ENCODE results near the gene ERFE.

Gene ERFE

DNA sequence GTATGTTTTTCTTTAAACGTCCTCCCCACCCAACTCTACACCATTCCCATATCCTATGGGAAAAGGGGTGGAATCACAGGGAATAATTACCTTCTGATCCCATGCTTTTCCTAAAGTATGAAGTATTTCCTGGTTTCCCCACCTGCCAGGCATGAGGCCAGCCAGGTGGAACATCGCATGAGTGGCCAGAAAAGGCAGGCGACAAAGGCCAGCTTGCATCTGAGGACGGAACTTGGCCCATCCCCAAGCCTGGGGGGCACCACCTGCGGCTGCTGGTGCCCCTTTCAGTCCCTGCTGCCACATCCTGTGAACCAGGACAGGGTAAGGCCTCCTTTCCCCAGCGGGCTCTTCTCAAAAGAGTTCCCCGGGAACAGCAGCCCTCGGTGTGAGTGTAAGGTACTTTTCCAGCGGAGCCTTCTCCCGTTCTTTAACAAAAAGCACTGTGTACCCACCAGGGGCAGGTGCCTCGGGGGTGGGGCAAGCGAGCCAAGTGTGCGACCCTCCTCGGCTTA lies 1.2 kb upstream of the ERFE start:
- DNase-seq, result no peak

DNA sequence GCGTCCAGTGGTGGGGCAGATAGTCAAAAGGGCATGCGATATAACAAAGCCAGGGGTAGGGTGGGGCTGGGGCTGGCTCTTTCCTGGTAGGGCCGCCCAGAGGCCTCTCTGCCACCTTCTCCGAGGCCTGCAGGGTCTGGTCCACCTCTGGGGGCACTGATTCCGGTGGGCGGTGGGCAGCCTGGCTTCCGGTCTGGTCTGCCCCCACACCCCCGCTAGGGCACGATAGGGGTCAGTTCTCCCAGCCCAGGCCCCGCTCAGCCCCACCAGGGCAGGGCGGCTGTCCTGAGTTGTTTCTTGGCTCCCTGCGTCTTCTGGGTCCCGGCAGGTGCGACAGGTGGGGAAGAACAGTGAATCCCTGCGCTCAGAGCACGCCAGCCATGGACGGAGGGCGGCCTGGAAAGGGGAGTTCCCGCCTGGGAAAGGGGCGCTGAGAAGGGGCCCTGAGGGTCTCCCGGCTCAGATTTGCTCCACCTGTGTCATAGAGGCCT lies 707 bp upstream of the ERFE start:
- DNase-seq, result no peak

DNA sequence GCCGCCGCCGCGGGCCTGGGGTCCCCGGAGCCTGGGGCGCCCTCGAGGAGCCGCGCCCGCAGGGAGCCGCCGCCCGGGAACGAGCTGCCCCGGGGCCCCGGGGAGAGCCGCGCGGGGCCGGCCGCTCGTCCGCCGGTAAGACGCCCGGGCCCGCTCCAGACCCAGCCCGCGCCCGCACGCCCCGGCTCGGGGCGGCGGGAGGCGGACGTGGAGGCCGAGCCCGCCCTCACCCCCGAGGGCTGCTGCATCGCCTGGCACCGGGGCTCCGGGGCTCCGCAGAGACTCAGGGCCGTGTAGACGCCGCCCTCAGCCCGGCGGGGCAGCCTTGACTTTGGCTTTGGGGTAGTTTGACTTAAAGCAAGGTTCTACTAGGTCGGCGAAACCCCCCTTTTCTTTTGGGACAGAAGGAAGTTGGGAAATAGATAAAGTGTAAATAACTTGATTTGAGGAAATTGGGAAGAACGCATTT lies 335 bp downstream of the ERFE start:
- DNase-seq, result no peak

DNA sequence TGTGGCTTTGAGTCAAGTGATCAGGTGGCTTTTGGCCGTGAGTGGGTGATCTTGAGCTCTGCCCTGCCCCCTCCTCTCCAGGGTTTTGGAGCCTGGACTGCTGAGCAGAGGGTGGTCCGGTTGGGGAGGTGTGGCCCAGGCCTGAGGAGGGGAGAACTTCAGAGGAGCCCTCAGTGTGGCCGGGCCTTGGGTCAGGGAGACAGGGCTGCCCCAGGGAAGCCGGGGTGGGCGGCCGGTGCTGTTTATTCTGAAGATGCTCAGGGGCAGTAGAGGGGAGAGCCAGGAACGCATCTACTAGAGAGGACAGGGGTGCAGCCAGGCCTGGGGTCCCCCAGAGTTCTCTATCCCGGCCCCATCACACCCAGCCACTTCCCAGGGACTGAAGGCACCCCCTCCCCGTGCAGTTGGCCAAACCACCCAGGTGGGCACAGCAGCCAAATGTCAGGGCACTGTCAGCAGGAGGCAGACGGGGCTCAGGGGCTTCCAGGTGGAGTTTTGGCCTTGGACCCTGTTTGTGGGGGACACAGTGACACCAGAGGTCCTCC lies 963 bp downstream of the ERFE start:
- DNase-seq, result no peak

DNA sequence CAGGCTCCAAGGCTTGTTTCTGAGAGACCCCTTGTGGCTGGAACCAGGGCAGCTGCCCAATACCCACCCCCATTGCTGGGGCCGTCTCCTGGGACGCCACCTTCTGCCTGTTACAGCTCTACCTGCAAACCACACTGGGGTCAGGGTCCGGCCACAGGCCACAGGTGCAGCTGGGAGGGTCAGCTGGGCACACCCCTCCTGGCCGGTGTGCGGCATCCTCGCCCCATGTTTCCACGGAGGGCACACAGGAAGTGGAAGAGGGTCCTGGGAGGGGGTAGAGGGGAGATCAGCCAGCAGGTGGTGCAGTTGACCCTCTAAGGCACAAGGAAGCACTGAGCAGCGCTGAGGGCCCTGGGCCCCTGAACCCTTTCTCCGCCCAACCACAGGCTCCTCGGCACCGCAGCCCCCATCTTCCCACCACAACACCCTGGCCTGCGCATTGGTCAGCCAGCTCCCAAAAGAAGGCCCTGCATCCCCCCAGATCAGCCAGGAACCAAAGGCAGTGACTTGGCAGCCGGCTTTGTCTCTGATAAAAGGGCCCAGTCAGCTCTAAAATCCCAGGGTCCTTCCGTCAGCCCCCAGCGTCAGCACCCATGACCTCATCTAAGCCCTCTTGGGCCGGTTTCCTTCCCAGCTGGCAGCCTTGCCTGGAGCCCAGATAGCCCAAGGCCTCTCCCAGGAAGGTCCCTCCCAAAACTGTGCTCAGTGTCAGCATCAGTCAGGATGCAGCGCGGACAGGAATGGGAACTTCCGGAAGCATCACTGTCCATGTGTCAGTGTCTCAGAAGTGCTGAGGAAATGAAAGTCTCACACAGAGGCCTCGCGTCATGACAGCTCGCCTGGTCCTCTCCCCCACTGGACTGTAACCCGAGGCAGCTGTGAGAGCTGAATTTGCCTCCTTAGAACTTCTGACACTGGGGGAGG lies 1.7 kb downstream of the ERFE start:
- DNase-seq, result no peak

DNA sequence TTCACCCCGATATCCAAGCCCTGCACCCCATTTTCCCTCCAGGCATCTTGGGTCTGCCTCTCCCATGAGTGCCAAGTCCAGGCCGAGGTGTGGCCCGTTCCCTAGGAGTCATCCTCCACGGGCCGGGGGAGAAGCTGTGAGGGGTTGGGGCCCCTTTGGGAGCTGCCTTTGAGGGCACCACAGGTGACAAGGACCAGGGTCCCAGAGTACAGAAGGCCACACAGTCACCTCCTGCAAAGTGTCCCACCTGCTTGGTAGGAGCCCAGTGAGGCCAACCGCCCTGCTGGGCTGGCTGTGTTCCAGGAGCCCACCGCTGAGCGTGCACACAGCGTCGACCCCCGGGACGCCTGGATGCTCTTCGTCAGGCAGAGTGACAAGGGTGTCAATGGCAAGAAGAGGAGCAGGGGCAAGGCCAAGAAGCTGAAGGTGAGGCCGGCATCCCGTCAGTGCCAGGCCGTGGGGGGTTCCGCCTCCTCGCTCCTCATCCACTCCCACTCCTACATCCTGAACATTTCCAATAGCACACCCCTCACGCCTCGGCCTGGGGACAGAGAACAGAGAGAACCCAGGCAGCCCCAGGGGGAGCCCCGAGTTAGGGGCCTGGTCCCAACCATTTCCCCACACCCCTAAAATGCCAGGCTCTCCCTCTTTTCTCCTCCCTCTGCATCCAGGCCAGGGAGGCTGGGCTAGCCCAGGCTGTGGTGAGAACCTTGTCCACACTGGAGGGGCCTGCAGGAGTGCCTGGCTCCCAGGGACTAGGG lies 2.7 kb downstream of the ERFE start:
- no peak for DNase-seq

DNA sequence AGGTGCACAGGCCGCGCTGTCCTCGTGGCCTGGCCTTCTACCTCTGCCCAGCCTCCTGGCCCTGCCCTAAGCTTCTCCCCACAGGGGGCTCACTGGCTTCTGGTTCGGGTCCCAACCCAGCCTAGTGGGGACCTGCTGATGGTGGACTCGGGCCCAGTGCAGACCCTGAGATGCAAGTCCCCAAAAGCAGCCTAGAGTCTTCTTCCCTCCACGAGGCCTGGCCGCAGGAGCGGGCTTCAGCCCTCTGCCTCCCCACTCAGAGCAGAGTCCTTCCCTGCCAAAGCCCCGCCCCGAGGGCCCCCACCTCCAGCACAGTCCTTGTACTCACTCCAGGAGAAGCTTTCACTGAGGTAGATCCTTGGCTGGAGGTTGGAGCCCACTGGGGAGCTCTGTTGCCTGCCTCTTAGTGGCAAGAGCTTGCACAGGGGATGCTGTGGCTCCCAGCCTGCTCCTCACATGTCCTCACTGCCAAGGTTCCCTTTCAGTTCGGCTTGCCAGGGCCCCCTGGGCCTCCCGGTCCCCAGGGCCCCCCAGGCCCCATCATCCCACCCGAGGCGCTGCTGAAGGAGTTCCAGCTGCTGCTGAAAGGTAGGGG lies 3.6 kb downstream of the ERFE start:
- DNase-seq, result no peak

DNA sequence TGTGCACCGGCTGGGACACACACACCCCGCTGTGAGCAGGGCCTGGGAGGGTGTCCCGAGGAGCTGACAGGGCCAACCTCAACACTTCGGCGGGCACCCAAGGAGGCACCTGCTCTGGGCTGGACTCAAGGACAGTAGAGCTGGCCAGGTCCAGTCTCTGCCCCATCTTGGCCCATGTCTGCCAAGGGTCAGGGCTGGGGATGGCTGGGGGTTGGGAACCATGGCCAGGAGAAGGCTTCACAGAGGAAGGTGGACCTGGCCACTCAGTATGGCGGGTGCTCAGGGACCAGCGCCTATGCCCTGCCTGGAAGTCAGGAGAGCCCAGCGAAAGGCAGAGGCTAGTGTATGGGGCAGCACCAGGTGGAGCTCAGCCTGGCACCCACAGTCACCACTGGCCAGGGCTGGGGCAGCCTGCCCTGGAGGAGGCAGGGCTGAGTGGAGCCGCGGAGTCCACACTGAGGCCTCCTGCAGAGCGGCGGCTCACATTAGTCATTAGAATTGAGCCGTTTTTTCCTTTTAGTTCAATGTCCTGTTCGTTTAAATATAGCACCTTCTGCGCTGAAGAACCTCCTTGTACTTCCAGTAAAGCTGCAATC lies 4.2 kb downstream of the ERFE start:
- no peak for DNase-seq

DNA sequence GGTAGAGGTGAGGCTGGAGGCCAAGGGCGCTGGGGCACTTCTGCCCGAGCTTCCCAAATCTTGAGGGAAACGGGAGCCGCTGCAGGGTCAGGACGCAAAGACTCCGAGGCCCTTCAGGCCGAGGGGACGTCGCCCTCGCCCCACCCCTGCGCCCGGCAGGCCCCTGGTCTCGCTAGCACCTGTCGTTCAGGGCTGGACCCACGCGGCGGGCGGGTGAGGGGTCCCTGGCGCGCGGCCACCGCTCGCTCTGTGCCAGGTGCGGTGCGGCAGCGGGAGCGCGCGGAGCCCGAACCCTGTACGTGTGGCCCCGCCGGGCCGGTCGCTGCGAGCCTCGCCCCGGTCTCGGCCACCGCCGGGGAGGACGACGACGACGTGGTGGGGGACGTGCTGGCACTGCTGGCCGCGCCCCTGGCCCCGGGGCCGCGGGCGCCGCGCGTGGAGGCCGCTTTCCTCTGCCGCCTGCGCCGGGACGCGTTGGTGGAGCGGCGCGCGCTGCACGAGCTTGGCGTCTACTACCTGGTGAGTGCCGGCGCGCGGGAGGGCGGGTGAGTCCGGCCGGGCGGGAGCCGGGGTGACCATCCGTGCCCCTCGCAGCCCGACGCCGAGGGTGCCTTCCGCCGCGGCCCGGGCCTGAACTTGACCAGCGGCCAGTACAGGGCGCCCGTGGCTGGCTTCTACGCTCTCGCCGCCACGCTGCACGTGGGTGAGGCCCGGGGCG lies 4.9 kb downstream of the ERFE start:
- DNase-seq, result no peak

DNA sequence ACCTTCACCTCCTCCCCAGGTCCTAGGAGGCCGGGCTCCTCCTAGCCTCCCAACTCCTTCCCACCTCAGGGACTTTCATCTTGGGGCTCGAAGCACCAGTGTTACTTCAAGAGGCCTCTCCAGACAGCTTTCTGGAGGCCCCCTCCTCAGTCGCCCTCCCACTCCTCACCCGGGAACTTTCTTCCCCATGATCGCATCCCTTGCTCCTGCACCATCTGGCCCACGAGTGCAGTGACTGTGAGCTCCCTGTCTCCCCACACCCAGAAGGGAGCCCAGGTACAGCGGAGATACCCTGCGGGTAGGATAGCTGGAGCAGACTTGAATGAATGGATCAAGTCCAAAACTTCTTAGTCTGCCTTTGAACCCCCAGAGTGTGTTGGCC lies 6.1 kb downstream of the ERFE start:
- DNase-seq, result no peak

DNA sequence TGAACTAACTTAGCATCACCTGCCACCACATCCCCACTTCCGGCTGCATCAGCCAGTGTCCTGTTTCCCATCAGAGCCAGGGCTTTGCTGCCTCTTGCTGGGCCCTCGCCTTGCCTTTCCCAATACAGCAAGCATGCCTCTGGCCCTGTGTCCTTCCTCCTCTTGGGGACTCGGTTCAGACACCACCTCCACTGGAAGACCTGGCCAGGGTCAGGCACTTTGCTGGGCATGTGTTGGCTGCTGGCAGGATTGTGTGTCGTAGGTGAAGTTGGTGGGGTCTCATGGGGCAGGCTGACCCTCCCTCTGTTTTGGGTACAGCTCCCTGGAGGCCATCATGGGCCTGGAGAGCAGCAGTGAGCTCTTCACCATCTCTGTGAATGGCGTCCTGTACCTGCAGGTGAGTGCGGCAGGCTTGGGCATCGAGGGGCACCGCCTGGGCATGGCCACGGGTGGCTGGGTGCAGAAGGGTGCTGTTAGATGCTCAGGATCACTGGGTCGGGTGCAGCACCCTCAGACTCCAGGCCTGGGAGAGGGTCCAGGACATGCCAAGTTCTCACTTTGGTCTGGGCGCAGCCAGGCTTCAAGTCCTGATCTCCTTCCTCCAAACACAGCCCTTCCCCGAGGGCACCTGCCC lies 6.6 kb downstream of the ERFE start:
- DNase-seq, result no peak

DNA sequence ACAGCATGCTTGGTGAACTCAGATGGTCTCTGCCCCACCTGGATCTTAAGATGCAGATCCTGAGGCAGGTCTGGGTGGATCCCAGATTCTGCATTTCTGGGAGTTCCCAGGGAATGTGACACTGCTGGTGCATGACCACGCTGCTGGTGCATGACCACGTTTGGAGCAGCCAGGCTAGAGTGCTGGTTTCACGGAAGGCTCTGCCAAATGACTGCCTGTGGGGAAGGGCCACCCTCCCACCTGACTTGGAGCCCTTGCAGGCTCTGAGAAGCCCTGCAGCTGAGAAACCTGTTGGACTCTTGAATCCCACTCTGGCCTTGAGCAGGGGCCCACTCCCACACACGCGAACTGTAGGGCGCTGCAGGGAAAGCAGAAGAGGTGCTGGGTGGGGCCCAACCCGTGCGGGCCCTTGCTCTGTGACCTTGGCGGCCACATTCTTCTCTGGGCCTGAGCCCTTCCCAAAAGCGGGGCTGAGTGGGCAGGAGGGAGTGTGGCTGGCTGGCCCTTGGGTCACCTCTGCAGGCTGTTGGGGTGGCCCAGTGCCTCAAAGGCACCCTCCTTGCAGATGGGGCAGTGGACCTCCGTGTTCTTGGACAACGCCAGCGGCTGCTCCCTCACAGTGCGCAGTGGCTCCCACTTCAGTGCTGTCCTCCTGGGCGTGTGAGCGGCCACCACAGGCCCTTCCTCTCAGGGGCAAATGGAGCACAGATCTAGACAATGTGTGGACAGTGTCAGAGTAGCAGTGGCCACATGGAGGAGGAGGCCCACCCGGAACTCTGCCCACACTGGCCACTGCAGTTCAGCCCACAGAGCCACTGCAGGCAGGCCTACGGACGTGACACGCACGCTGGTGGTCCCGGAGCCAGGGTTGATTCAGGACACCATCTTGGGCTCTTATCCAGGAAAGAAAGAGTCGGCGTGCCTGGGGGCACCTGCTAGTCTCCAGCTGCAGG lies 7.9 kb downstream of the ERFE start:
- DNase-seq, result no peak

DNA sequence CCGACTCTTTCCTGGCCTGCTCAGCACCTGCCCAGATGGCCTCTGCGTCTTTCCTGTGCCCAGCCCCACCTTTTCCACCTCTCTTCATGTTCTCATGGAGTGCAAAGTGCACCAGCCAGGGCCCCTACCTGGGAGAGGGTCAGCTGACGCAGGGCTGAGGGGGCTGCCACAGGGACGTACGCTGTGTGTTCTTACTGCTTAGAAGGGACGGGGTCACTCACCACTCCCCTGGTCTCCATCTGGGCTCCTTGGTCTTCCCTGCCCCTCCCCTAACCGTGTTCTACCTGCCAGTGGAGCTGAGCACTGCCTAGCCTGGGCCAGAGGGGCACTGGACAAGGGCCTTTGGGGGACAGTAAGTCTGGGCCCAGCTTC lies 8.6 kb downstream of the ERFE start:
- DNase-seq, result no peak

DNA sequence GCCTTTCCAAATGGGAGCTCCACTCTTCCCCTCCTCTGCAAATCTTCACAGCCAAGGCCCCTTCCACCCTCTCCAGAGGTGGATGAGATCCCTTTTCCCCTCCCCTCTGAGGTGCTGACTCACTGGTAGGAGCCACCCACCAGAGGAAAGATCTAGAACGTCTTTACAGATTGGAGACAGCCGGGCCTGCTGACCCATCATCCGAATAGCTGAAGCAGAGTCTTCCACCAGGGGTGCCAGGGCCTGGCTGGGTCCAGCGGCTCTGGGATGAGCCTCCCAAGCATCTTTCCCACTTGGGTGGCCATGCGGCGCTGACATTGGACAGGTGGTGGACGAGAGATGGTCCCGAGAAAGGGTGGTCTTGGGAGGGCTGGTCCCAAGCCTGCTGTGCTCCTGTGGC lies 9.0 kb downstream of the ERFE start:
- no peak for DNase-seq

DNA sequence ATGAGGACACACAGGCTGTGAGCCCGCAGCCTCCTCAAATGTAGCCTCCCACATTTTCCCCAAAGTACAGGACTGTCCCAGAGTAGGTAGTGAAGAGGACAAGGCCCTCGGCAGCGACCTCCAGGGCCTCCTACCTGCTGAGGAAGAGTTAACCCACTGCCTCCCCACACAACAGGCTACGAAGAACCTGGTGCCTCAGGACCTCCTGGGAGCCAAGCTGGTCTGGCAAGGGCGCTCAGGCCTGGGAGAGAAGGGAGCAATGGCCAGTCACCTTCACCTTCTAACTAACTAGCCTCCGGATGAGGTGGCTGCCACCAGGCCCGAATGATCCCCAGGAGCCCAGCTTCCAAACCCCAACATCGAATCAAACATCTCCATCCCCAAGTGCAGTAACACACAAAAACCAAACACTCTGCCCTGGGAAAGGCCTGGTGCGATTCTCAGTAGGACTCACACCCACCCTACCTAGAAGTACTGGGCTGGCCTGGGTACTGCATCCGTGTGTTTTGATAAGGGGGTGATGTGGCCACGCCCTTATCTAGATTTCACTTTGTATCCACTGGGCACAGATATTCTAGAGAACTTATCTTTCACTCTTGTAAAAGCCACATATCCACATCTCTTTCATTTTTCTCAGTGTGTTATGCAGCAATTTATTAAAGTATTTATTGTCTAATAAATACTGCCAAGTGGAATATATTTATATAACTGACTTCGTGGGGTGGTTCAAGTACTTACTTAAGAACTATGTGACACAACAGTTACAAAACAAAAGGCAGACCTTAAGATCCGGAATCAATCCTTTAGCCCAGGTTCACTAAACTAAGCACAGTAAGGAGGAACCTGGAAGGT lies 9.7 kb downstream of the ERFE start:
- no peak for DNase-seq

DNA sequence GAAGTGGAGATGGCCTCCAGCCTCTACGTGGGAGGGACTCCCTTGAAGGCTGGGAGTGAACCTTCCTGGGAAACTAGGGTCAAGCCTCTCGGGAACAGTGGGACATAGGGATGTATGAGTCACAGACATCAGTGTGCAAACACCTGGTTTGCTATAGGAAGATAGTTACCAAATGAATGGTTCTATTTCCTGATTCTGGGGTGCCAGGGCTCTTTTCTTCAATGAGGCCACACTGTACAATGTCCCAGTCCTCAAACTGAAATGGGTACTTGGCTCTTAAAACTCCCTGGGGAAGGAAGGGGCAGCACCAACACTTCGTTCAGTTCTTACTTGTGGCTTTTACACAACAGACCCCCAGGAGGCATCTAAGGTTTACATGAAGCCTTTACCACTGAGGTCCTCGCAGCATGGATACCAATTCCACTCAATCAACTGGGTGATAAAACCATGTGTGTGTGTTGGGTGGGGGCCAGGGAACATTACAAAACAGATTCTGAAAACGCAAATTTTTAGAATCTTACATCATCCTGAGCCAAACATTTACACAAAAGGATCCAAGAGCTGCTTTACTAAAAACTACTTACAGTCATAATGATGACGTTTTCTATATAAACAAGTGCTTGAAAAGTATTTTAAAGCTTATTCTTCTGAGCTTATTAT lies 10.4 kb downstream of the ERFE start:
- DNase-seq, result no peak

DNA sequence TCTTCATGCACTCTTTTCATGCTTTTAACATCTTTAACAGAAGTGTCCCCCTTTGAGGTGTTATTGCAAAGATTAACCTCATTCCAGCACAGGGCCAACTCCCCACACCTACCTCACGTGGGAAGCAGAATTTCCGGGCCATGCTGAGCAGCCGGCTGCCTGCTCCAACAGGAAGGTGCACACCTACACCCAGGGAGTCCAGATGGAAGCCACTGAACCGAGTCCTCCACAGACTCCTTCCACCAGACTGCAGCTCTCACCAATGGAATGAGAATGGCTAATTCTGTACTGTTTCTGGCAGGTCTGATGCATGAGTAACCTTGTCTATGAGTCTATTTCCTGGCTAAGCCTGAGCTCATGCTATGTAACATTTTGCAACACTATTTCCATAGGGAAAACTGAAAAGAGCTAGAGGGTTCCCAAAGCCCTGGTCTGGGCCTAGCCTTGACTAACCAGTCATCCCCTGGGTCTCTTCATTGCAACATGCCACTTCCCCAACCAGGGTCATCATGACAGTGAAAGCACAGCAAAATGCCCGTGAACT lies 11.0 kb downstream of the ERFE start:
- no peak for DNase-seq

DNA sequence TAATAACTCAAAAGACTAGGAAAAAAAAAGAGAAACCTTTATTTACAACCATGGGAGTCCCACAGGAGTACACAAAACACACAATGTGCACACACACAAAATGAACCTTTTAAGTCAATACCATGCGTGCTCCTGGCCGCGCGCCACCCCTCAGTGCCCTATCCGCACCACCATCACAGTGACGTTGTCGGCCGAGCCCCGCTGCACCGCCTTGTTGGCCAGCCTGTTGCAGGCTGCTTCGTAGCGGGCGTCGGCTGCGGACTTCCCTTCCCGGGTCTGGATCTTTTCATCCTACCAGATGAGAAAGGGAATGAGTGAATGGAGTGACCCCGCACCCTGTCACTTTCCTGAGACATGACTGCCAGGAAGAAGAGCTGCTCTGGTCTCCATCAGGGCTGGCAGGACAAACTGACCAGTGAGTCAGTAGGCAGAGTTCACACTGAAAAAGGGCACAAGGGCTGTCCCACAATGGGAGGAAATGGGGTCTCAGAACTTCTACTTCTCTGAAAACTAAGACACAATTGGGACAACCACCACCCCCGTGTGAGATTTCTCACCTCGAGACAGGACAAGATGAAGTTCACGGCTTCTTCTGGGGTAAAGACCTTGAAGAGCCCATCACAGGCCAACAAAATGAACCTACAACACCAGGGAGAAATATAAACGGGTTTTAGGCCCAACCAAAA lies 11.8 kb downstream of the ERFE start:
- DNase-seq, result no peak

Measured in activated T-cell treated with anti-CD3 and anti-CD28 coated beads for 4 hours (primary cell).